NCI-H345 (cell line): ENCODE data around the gene KLHL36.

ENCODE experiments used
- DNase-seq: peaks from one replicate; lab custom pipeline; 2025; lab: John Stamatoyannopoulos, UW

Gene KLHL36

GRCh38 chr16:84648595-84649510 is 542 bp downstream of the KLHL36 start:
- DNase-seq = peak; percentile 14

GRCh38 chr16:84649511-84649861 is 1.2 kb downstream of the KLHL36 start:
- no peak for DNase-seq

- DNase-seq = no peak
These were observed 2.0 kb downstream of the KLHL36 start for GRCh38 chr16:84650062-84650991.

- DNase-seq = no peak
These were observed 4.3 kb downstream of the KLHL36 start for GRCh38 chr16:84652566-84652965.

- DNase-seq = no peak
These were observed 5.9 kb downstream of the KLHL36 start for GRCh38 chr16:84654238-84654637.

GRCh38 chr16:84654998-84655397 is 6.7 kb downstream of the KLHL36 start:
- no peak for DNase-seq

- DNase-seq = no peak
These were observed 8.3 kb downstream of the KLHL36 start for GRCh38 chr16:84656649-84657048.

- no peak for DNase-seq
These were observed 9.0 kb downstream of the KLHL36 start for GRCh38 chr16:84657229-84657837.

GRCh38 chr16:84658690-84659089 is 10.4 kb downstream of the KLHL36 start:
- DNase-seq = no peak

GRCh38 chr16:84659656-84660300 is 11.5 kb downstream of the KLHL36 start:
- DNase-seq = no peak

- no peak for DNase-seq
These were observed 12.7 kb downstream of the KLHL36 start for GRCh38 chr16:84660973-84661372.

- no peak for DNase-seq
These were observed 13.2 kb downstream of the KLHL36 start for GRCh38 chr16:84661418-84662060.

GRCh38 chr16:84662471-84662870 is 14.2 kb downstream of the KLHL36 start:
- DNase-seq = no peak

- DNase-seq = no peak
These were observed 15.3 kb downstream of the KLHL36 start for GRCh38 chr16:84663433-84664101.

- no peak for DNase-seq
These were observed 17.0 kb downstream of the KLHL36 start for GRCh38 chr16:84665359-84665758.

GRCh38 chr16:84665843-84666242 is 17.5 kb downstream of the KLHL36 start:
- no peak for DNase-seq

- no peak for DNase-seq
These were observed 19.4 kb downstream of the KLHL36 start for GRCh38 chr16:84667600-84668309.

GRCh38 chr16:84670063-84670462 is 21.8 kb downstream of the KLHL36 start:
- DNase-seq = no peak

GRCh38 chr16:84672276-84673202 is 24.2 kb downstream of the KLHL36 start:
- peak; percentile 42 for DNase-seq
